ENCODE results near the gene MRPL48. TPM values are rescaled to one million over a fixed set of nuclear protein-coding genes. Genes with fewer than 3 reads are reported as not detected.

The MRPL48 gene
- total RNA-seq, 1 experiment from 2014 or later, result 36.8 TPM

GRCh38 chr11:73866586-73866996, 78.9 kb downstream of the MRPL48 start:
- CTCF ChIA-PET, result interaction anchor here (0.9 kb wide), 2 partner anchors 26 to 84 kb away, joined by 4 to 6 read pairs; no protein-coding TSS in a partner anchor

GRCh38 chr11:73869332-73869949, 81.8 kb downstream of the MRPL48 start:
- peaks cover 13% of the 10 kb centered on the region for H3K4me1 Mint-ChIP-seq (ENCODE audit: insufficient read depth, unreplicated experiment)
- intact Hi-C loops (cut with micrococcal nuclease), result no loop called here
- POLR2A ChIA-PET, result interaction anchor here (0.5 to 1.9 kb wide), 9 partner anchors 8 to 496 kb away, joined by 3 to 11 read pairs (median 4); partner anchors contain the start of genes COA4, MRPL48 and PAAF1
- H3K9me3 Mint-ChIP-seq (ENCODE audit: unreplicated experiment), result no peaks in the 10 kb centered on the region
- no peak overlapping the region for H3K4me3 Mint-ChIP-seq (ENCODE audit: unreplicated experiment)
- no peaks in the 10 kb centered on the region for H3K27me3 Mint-ChIP-seq (ENCODE audit: insufficient read depth, unreplicated experiment)
- TF ChIP-seq CTCF (IDR thresholded peaks at IDR 0.05; ENCODE audit: unreplicated experiment), result no peak
- no TSS peak for BruUV-seq (replicated peaks)
- H3K27ac Mint-ChIP-seq (ENCODE audit: low read depth, unreplicated experiment), result peak overlapping the region; percentile 23
- peaks cover 55% of the 10 kb centered on the region for H3K36me3 Mint-ChIP-seq (ENCODE audit: insufficient read depth, unreplicated experiment)
- CTCF ChIA-PET, result no interaction called here
- DNase-seq (ENCODE audit: unreplicated experiment), result no peak

More at GRCh38 chr11:73866586-73866996, 78.9 kb downstream of the MRPL48 start:
- no peaks in the 10 kb centered on the region for H3K9me3 Mint-ChIP-seq (ENCODE audit: unreplicated experiment)
- peaks cover 48% of the 10 kb centered on the region for H3K36me3 Mint-ChIP-seq (ENCODE audit: insufficient read depth, unreplicated experiment)
- H3K27me3 Mint-ChIP-seq (ENCODE audit: insufficient read depth, unreplicated experiment), result no peaks in the 10 kb centered on the region
- POLR2A ChIA-PET, result interaction anchor here (0.9 to 3.3 kb wide), 14 partner anchors 10 to 114 kb away, joined by 3 to 37 read pairs (median 4); partner anchors contain the start of genes COA4, MRPL48, PAAF1 and RAB6A
- H3K4me1 Mint-ChIP-seq (ENCODE audit: insufficient read depth, unreplicated experiment), result peaks cover 13% of the 10 kb centered on the region
- no TSS peak for BruUV-seq (replicated peaks)
- intact Hi-C loops (cut with micrococcal nuclease), result loop anchor here (1.0 kb wide), 1 partner anchor 105 kb away; the partner anchor contains the start of gene RAB6A
- TF ChIP-seq CTCF (IDR thresholded peaks at IDR 0.05; ENCODE audit: unreplicated experiment), result no peak
- DNase-seq (ENCODE audit: unreplicated experiment), result peak; percentile 75
- H3K4me3 Mint-ChIP-seq (ENCODE audit: unreplicated experiment), result no peak overlapping the region
- no peak overlapping the region for H3K27ac Mint-ChIP-seq (ENCODE audit: low read depth, unreplicated experiment)

- peaks cover 21% of the 10 kb centered on the region for H3K4me1 Mint-ChIP-seq (ENCODE audit: insufficient read depth, unreplicated experiment)
- peaks cover 55% of the 10 kb centered on the region for H3K36me3 Mint-ChIP-seq (ENCODE audit: insufficient read depth, unreplicated experiment)
- no peak overlapping the region for H3K4me3 Mint-ChIP-seq (ENCODE audit: unreplicated experiment)
- no peak for TF ChIP-seq CTCF (IDR thresholded peaks at IDR 0.05; ENCODE audit: unreplicated experiment)
- H3K27ac Mint-ChIP-seq (ENCODE audit: low read depth, unreplicated experiment), result no peak overlapping the region
- no peaks in the 10 kb centered on the region for H3K27me3 Mint-ChIP-seq (ENCODE audit: insufficient read depth, unreplicated experiment)
- intact Hi-C loops (cut with micrococcal nuclease), result no loop called here
- DNase-seq (ENCODE audit: unreplicated experiment), result no peak
- POLR2A ChIA-PET, result interaction anchor here (0.5 to 1.9 kb wide), 6 partner anchors 17 to 497 kb away, joined by 3 to 7 read pairs (median 4); no protein-coding TSS in a partner anchor
- no peaks in the 10 kb centered on the region for H3K9me3 Mint-ChIP-seq (ENCODE audit: unreplicated experiment)
- no TSS peak for BruUV-seq (replicated peaks)
- CTCF ChIA-PET, result no interaction called here
Measured at GRCh38 chr11:73870261-73870660, 82.6 kb downstream of the MRPL48 start.

GRCh38 chr11:73872749-73873357, 85.2 kb downstream of the MRPL48 start:
- peaks cover 12% of the 10 kb centered on the region for H3K4me1 Mint-ChIP-seq (ENCODE audit: insufficient read depth, unreplicated experiment)
- TF ChIP-seq CTCF (IDR thresholded peaks at IDR 0.05; ENCODE audit: unreplicated experiment), result no peak
- ChIA-PET CTCF (interaction anchor here (0.6 kb wide), 2 partner anchors 17 to 93 kb away, joined by 3 to 5 read pairs; no protein-coding TSS in a partner anchor), POLR2A (interaction anchor here (0.6 to 1.2 kb wide), 3 partner anchors 19 to 115 kb away, joined by 3 to 5 read pairs (median 3); no protein-coding TSS in a partner anchor)
- intact Hi-C loops (cut with micrococcal nuclease), result no loop called here
- no peak overlapping the region for H3K27ac Mint-ChIP-seq (ENCODE audit: low read depth, unreplicated experiment)
- no peaks in the 10 kb centered on the region for H3K9me3 Mint-ChIP-seq (ENCODE audit: unreplicated experiment)
- H3K27me3 Mint-ChIP-seq (ENCODE audit: insufficient read depth, unreplicated experiment), result no peaks in the 10 kb centered on the region
- H3K36me3 Mint-ChIP-seq (ENCODE audit: insufficient read depth, unreplicated experiment), result peaks cover 69% of the 10 kb centered on the region
- no TSS peak for BruUV-seq (replicated peaks)
- H3K4me3 Mint-ChIP-seq (ENCODE audit: unreplicated experiment), result no peak overlapping the region
- DNase-seq (ENCODE audit: unreplicated experiment), result no peak
